GM12864 (cell line): ENCODE results near the gene TEX29.

ENCODE experiments used
- DNase-seq: peaks from one replicate; pipeline ENCODE4 v3.0.0-alpha.2; 2011; ENCODE audit warnings: low read depth
- H3K4me3 ChIP-seq: 2 replicates; pipeline ENCODE4 v1.5.1; 2011; ENCODE audit warnings: mild to moderate bottlenecking, low read depth, low read length, control low read depth
- CTCF ChIP-seq: IDR thresholded peaks from 2 replicates; pipeline ENCODE4 v1.5.1; 2011; ENCODE audit warnings: low read depth, mild to moderate bottlenecking, moderate library complexity, low read length, control low read depth, inconsistent platforms; ENCODE audit errors: missing control alignments

TEX29 gene

DNA sequence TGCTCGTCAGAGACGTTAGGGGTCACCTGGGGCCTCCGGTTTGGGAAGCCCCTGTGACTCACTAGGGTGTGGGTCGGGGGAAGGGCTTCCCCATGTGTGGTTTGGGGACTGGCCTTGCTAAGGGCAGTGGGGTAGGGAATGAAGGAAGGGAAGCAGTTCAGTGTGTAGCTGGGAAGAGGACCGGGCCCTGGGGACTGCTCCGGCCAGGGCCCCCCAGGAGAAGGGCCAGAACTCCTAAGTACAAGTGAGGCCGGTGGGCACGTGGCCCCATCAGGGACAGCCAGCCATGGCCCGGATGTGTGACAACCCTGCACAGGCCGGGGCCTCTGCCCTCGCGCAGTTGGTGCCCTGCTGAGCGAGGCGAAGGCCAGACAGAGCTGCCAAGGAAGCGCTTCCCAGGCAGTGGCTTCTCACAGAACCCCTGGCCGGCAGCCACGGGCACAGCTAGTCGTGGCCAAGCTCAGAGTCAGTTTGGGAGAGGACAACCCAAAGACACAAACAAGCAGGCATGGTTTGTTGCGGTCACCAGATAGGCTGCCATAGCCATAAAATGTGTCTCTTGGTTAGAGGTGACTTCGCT lies 25.7 kb downstream of the TEX29 start:
- no peak for DNase-seq
- TF ChIP-seq CTCF, result no peak
- no peak overlapping the region for H3K4me3 ChIP-seq

DNA sequence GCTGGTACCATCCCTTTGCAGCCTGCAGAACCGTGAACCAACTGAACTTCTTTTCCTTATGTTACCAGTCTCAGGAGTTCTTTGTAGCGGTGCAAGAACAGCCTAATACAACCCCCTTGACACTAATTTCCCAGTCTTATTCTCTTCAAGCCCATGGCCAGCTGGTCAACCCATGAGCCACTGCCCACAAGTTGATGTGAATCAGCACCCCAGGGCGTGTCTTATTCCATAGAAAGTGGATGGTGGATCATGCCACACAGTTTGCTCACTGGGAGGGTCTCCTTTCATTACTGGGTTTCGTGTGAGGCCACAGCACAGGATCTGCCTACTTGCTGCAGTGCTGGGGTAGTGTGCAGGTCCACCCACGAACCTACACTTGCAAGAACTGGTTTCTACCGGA lies 27.0 kb downstream of the TEX29 start:
- DNase-seq, result no peak
- no peak for TF ChIP-seq CTCF
- no peak overlapping the region for H3K4me3 ChIP-seq

DNA sequence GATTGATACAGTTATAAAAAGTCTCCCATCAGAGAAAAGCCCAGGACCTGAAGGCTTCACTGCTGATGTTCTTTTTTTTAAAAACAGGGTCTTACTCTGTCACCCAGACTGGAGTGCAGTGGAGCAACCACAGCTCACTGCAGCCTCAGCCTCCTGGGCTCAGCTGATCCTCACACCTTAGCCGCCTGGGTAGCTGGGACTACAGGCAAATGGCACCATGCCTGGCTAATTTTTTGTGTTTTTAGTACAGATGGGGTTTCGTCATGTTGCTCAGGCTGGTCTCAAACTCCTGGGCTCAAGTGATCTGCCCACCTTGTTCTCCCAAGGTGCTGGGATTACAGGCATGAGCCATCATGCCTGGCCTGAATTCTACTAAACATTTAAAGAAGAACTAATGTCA lies 33.1 kb downstream of the TEX29 start:
- no peak for TF ChIP-seq CTCF
- no peak for DNase-seq
- no peak overlapping the region for H3K4me3 ChIP-seq

DNA sequence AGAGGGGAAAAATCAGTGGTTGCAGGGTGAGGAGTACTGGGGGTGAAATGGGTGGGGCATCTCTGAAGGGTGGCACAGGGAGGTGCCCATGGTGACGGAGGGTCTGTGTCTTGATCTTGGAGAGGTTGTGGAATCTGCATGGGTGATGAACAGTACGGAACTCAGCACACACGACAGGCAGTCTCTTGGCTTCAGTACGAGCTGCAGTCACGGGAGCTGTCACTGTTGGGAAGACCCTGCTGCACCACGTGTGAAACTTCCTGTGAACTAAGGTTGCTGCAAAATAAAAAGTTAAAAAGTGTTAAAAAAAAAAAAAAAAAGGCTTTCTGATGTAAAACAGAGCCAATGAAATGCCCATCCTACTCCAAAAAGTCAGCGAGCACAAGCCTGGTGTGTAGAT lies 34.3 kb downstream of the TEX29 start:
- H3K4me3 ChIP-seq, result no peak overlapping the region
- DNase-seq, result no peak
- no peak for TF ChIP-seq CTCF

DNA sequence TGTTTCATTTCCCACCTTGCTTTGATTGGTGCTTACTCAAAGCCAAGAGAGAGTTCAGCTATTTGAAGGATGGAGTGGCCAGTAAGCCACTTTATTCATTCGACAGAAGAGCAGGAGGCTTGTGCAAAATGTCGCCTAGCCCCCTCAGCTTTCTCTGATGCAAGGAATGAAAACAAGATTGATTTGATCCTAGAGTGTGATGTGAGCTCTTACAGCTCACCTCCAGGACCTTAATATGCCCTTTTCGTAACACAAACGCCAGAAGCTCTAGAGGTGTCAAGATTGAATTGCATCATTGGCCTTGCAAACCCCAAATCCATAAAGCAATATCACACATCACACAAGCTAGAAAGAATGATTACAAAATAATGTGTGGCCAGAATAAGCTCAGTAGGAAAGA lies 36.4 kb downstream of the TEX29 start:
- no peak for DNase-seq
- TF ChIP-seq CTCF, result no peak
- no peak overlapping the region for H3K4me3 ChIP-seq

DNA sequence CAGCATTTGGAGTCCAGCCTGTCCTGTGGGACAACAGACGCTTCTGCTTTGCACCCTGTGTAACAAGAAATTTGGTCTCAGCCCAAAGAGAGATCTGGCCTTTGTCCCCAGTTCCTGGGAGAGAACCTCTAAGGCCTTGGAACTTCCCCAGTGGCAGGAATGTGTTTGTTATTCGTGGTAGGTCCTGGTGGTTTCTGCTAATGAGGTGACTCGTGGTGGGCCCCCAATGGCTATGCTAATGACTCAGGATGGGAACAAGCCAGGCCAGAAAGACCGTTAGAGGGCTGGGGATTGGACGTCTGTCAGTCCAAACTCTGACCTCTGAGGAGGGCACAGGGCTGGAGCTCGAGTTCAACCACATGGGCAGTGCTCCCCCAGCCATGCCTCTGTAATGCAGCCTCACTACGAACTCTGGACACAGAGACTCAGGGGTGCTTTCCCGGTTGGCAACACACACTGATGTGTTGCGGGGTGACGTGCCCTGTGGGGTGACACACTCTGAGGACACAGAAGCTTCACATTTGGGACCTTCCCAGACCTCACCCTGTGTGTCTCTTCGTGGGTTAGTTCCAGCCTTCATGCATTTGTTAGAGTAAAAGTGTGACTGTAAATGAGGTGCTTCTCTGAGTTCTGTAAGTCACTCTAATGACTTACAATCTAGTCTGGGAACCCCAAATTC lies 38.9 kb downstream of the TEX29 start:
- no peak for DNase-seq
- H3K4me3 ChIP-seq, result no peak overlapping the region
- no peak for TF ChIP-seq CTCF

- no peak for DNase-seq
- no peak for TF ChIP-seq CTCF
- H3K4me3 ChIP-seq, result no peak overlapping the region
Measured at GRCh38 chr13:111359930-111360329, 39.5 kb downstream of the TEX29 start.
